ENCODE measurements around the gene RIMBP2.

- no peak for TF ChIP-seq EZH2 (IDR thresholded peaks at IDR 0.05; ENCODE audit: insufficient read depth, poor library complexity, severe bottlenecking)
- TF ChIP-seq EZH2phosphoT487 (IDR thresholded peaks at IDR 0.05; ENCODE audit: insufficient read depth, low read depth): no peak
Observed at GRCh38 chr12:130493951-130494350, 222.1 kb downstream of the RIMBP2 start.
